GM23248 (cell line): ENCODE measurements around the gene FGF1. TPM values are rescaled to one million over a fixed set of nuclear protein-coding genes. Genes with fewer than 3 reads are reported as not detected.

Source experiments
- DNase-seq: peaks from one replicate; pipeline ENCODE4 v3.0.0-alpha.2; 2015
- H2AFZ ChIP-seq: fragments of 200-600 bp; sonication (generic); 2 replicates; pipeline ENCODE4 v1.6.1; 2016; ENCODE audit warnings: antibody characterized with exemption
- H3F3A ChIP-seq: fragments of 200-600 bp; sonication (generic); 2 replicates; pipeline ENCODE4 v1.6.1; 2016; ENCODE audit warnings: mild to moderate bottlenecking, antibody characterized with exemption, mixed run types; ENCODE audit not compliant: insufficient read depth
- H3K27ac ChIP-seq: fragments of 200-600 bp; sonication (generic); 2 replicates; pipeline ENCODE4 v1.5.1; 2016; ENCODE audit warnings: mild to moderate bottlenecking
- H3K27me3 ChIP-seq: fragments of 200-600 bp; sonication (generic); replicated peaks from 2 replicates; pipeline ENCODE4 v1.6.1; 2016; ENCODE audit warnings: mild to moderate bottlenecking; ENCODE audit not compliant: insufficient read depth
- H3K36me3 ChIP-seq: fragments of 200-600 bp; sonication (generic); 2 replicates; pipeline ENCODE4 v1.6.1; 2016; ENCODE audit warnings: low read depth, mild to moderate bottlenecking
- H3K4me1 ChIP-seq: fragments of 200-600 bp; sonication (generic); 2 replicates; pipeline ENCODE4 v1.6.1; 2016; ENCODE audit warnings: mild to moderate bottlenecking; ENCODE audit not compliant: insufficient read depth
- H3K4me2 ChIP-seq: fragments of 200-600 bp; sonication (generic); one replicate; pipeline ENCODE4 v1.6.1; 2016; ENCODE audit warnings: mild to moderate bottlenecking; ENCODE audit not compliant: unreplicated experiment
- H3K4me3 ChIP-seq: fragments of 200-600 bp; sonication (generic); 2 replicates; pipeline ENCODE4 v1.5.1; 2016; ENCODE audit warnings: mild to moderate bottlenecking
- H3K79me2 ChIP-seq: fragments of 200-600 bp; sonication (generic); 2 replicates; pipeline ENCODE4 v1.6.1; 2016; ENCODE audit warnings: mild to moderate bottlenecking; ENCODE audit not compliant: insufficient read depth
- H3K9ac ChIP-seq: fragments of 200-600 bp; sonication (generic); 2 replicates; pipeline ENCODE4 v1.6.1; 2016; ENCODE audit warnings: mild to moderate bottlenecking
- H3K9me2 ChIP-seq: fragments of 200-600 bp; sonication (generic); 2 replicates; pipeline ENCODE4 v1.6.1; 2016; ENCODE audit warnings: mixed run types, mild to moderate bottlenecking, moderate library complexity; ENCODE audit not compliant: insufficient read depth
- H3K9me3 ChIP-seq: fragments of 200-600 bp; sonication (generic); one replicate; pipeline ENCODE4 v1.6.1; 2017; ENCODE audit warnings: low read depth
- H4K20me1 ChIP-seq: fragments of 200-600 bp; sonication (generic); 2 replicates; pipeline ENCODE4 v1.6.0; 2016; ENCODE audit not compliant: insufficient read depth
- EZH2 ChIP-seq: fragments of 200-600 bp; sonication (generic); IDR thresholded peaks from 2 replicates; pipeline ENCODE4 v1.6.1; 2018; ENCODE audit warnings: antibody characterized with exemption, mild to moderate bottlenecking; ENCODE audit not compliant: insufficient read depth, poor library complexity, severe bottlenecking
- EZH2phosphoT487 ChIP-seq: fragments of 200-600 bp; sonication (generic); IDR thresholded peaks from 2 replicates; pipeline ENCODE4 v1.6.1; 2018; ENCODE audit warnings: antibody characterized with exemption, moderate library complexity, mild to moderate bottlenecking, low read depth; ENCODE audit not compliant: insufficient read depth
- WGBS, 2 experiments: methylation state at CpG; one replicate each; pipeline ENCODE4 v1.1.6; 2015 to 2017; ENCODE audit warnings: low lambda C conversion rate in 2 of 2, low coverage in 1 of 2; ENCODE audit errors: missing lambda C conversion rate in 2 of 2; 5-methylcytosine and 5-hydroxymethylcytosine counted together
- in situ Hi-C: fragments of 300-500 bp; cut with MboI; formaldehyde crosslinking; loops from 2 replicates; pipeline ENCODE4 v1.15.0; 2020
- polyA plus RNA-seq: library from polyadenylated mRNA; unstranded; fragments of >200 nt; fragmentation: Nextera tagmentation; extraction: Ambion mirVana; gene quantifications from 2 replicates; pipeline ENCODE4 v1.2.1, GENCODE V29; 2016
- total RNA-seq: library from RNA; depleted of rRNA; stranded (reverse); fragments of >200 nt; shearing (Covaris generic); gene quantifications from 2 replicates; pipeline ENCODE4 v1.2.3, GENCODE V29; 2014

The FGF1 gene
- total and polyA plus RNA-seq, 2 experiments from 2014 or later = 13.8 to 29.6 TPM

GRCh38 chr5:142661957-142662356, 23.9 kb downstream of the FGF1 start:
- 87 to 88% methylated on average over 11 of the region's 11 CpGs for WGBS, 2 experiments
- no peaks in the 10 kb centered on the region for H3K36me3 ChIP-seq
- H3K27ac ChIP-seq = no peak overlapping the region
- no peaks in the 10 kb centered on the region for H3K9me2 ChIP-seq
- no peak overlapping the region for H3K4me2 ChIP-seq
- no peaks in the 10 kb centered on the region for H3K9me3 ChIP-seq
- no peak overlapping the region for H2AFZ ChIP-seq
- no peak overlapping the region for H3K4me3 ChIP-seq
- no peaks in the 10 kb centered on the region for H3K27me3 ChIP-seq
- H3F3A ChIP-seq = peaks cover 6% of the 10 kb centered on the region; the same call in 1 of the 2 replicates
- in situ Hi-C loops = no loop called here
- no peaks in the 10 kb centered on the region for H3K79me2 ChIP-seq
- TF ChIP-seq EZH2phosphoT487 (no peak), EZH2 (no peak)
- H3K4me1 ChIP-seq = peaks cover 10% of the 10 kb centered on the region; the same call in 1 of the 2 replicates
- no peak overlapping the region for H3K9ac ChIP-seq
- no peaks in the 10 kb centered on the region for H4K20me1 ChIP-seq
- DNase-seq = no peak

DNA sequence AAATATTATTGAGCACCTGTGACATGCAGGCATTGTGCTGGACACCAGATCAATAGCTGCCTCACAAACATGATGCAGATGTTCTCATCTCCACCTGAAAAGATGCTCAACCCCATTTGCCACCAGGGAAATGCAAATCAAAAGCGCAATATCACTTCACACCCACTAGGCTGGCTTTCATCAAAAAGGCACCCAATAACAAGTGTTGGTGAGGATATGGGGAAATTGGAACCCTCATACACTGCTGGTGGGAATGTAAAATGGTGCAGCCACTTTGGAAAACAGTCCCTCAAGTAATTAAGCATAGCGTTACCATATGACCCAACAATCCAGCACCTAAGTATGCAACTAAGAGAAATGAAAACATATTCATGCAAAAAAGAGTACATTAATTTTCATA, 24.7 kb downstream of the FGF1 start:
- 95% methylated on average over 2 of the region's 2 CpGs for WGBS, 2 experiments
- Histone ChIP-seq H3K27ac (no peak overlapping the region), H3K27me3 (no peaks in the 10 kb centered on the region), H2AFZ (no peak overlapping the region), H4K20me1 (no peaks in the 10 kb centered on the region), H3K9me3 (no peaks in the 10 kb centered on the region), H3F3A (no peaks in the 10 kb centered on the region), H3K36me3 (no peaks in the 10 kb centered on the region), H3K9me2 (no peaks in the 10 kb centered on the region), H3K9ac (no peak overlapping the region), H3K4me3 (no peak overlapping the region), H3K4me1 (peaks cover 4% of the 10 kb centered on the region; the same call in 1 of the 2 replicates), H3K79me2 (no peaks in the 10 kb centered on the region), H3K4me2 (no peak overlapping the region)
- no peak for DNase-seq
- no peak for TF ChIP-seq EZH2
- TF ChIP-seq EZH2phosphoT487 = no peak
- in situ Hi-C loops = no loop called here

GRCh38 chr5:142660731-142661130, 25.2 kb downstream of the FGF1 start:
- Histone ChIP-seq H3K4me2 (no peak overlapping the region), H2AFZ (no peak overlapping the region), H3K9me3 (no peaks in the 10 kb centered on the region), H4K20me1 (no peaks in the 10 kb centered on the region), H3K36me3 (no peaks in the 10 kb centered on the region), H3K9me2 (no peaks in the 10 kb centered on the region), H3K4me1 (peaks cover 5% of the 10 kb centered on the region; the same call in 1 of the 2 replicates), H3K9ac (no peak overlapping the region), H3K27me3 (no peaks in the 10 kb centered on the region), H3K79me2 (no peaks in the 10 kb centered on the region), H3K4me3 (no peak overlapping the region), H3F3A (no peaks in the 10 kb centered on the region), H3K27ac (no peak overlapping the region)
- in situ Hi-C loops = no loop called here
- no peak for TF ChIP-seq EZH2phosphoT487
- no peak for TF ChIP-seq EZH2
- DNase-seq = no peak

GRCh38 chr5:142660196-142660595, 25.7 kb downstream of the FGF1 start:
- Histone ChIP-seq H3K9ac (no peak overlapping the region), H3K27ac (no peak overlapping the region), H3K79me2 (no peaks in the 10 kb centered on the region), H3F3A (no peaks in the 10 kb centered on the region), H3K9me2 (no peaks in the 10 kb centered on the region), H3K9me3 (no peaks in the 10 kb centered on the region), H3K4me3 (no peak overlapping the region), H3K27me3 (no peaks in the 10 kb centered on the region), H3K4me2 (no peak overlapping the region), H3K4me1 (peaks cover 7% of the 10 kb centered on the region; the same call in 1 of the 2 replicates), H4K20me1 (no peaks in the 10 kb centered on the region), H2AFZ (no peak overlapping the region), H3K36me3 (no peaks in the 10 kb centered on the region)
- DNase-seq = no peak
- TF ChIP-seq EZH2 (no peak), EZH2phosphoT487 (no peak)
- 93 to 97% methylated on average over 10 of the region's 10 CpGs for WGBS, 2 experiments
- in situ Hi-C loops = no loop called here

DNA sequence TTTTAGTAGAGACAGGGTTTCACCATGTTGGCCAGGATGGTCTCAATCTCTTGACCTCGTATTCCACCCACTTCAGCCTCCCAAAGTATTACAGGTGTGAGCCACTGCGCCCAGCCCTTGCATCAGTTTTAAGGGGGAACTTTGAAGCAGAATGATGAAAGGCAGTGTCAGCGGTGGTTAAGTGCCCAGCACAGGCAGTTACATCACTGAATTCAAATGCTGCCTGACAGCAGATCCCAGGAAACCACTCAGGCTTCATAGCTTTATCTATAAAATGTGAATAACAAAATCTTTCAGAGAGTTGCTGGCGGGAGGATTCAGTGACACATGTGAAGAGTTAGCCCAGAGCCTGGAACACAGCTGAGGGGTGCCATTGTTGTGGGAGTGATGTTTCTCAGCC, 26.5 kb downstream of the FGF1 start:
- Histone ChIP-seq H3K79me2 (no peaks in the 10 kb centered on the region), H3K27me3 (no peaks in the 10 kb centered on the region), H4K20me1 (no peaks in the 10 kb centered on the region), H2AFZ (no peak overlapping the region), H3K36me3 (no peaks in the 10 kb centered on the region), H3K4me2 (no peak overlapping the region), H3K4me3 (no peak overlapping the region), H3K27ac (no peak overlapping the region), H3F3A (no peaks in the 10 kb centered on the region), H3K9me2 (no peaks in the 10 kb centered on the region), H3K9me3 (no peaks in the 10 kb centered on the region), H3K4me1 (peaks cover 11% of the 10 kb centered on the region; the same call in 1 of the 2 replicates), H3K9ac (no peak overlapping the region)
- in situ Hi-C loops = no loop called here
- TF ChIP-seq EZH2phosphoT487 (no peak), EZH2 (no peak)
- 85 to 88% methylated on average over 4 of the region's 4 CpGs for WGBS, 2 experiments
- no peak for DNase-seq
